Mesodermal cell (in vitro differentiated cells): Measurements from ENCODE around the gene EPHA8.

ENCODE experiments used
- H3K27ac ChIP-seq: 2 replicates; pipeline ENCODE4 v1.7.0; 2013; ENCODE audit warnings: mild to moderate bottlenecking, low read depth, low read length, moderate library complexity; ENCODE audit not compliant: severe bottlenecking
- H3K36me3 ChIP-seq: 2 replicates; pipeline ENCODE4 v1.7.1; 2013; ENCODE audit warnings: mild to moderate bottlenecking, low read length, moderate library complexity; ENCODE audit not compliant: control insufficient read depth, insufficient read depth
- H3K4me1 ChIP-seq: one replicate; pipeline ENCODE4 v1.7.1; 2013; ENCODE audit warnings: mild to moderate bottlenecking, low read length; ENCODE audit not compliant: insufficient read depth, control insufficient read depth, poor library complexity, severe bottlenecking
- H3K4me3 ChIP-seq: 2 replicates; pipeline ENCODE4 v1.7.0; 2013; ENCODE audit warnings: low read length, control low read depth, mild to moderate bottlenecking; ENCODE audit not compliant: insufficient read depth, poor library complexity, severe bottlenecking; ENCODE audit errors: extremely low read depth
- H3K9me3 ChIP-seq: 2 replicates; pipeline ENCODE4 v1.7.1; 2013; ENCODE audit warnings: mild to moderate bottlenecking, low read length, moderate library complexity; ENCODE audit not compliant: control insufficient read depth
- WGBS, 2 experiments: methylation state at CpG; one replicate each; pipeline ENCODE4 v1.1.5; 2013; ENCODE audit warnings: missing lambda C conversion rate in 2 of 2; ENCODE audit not compliant: insufficient coverage in 2 of 2; 5-methylcytosine and 5-hydroxymethylcytosine counted together

EPHA8 gene

DNA sequence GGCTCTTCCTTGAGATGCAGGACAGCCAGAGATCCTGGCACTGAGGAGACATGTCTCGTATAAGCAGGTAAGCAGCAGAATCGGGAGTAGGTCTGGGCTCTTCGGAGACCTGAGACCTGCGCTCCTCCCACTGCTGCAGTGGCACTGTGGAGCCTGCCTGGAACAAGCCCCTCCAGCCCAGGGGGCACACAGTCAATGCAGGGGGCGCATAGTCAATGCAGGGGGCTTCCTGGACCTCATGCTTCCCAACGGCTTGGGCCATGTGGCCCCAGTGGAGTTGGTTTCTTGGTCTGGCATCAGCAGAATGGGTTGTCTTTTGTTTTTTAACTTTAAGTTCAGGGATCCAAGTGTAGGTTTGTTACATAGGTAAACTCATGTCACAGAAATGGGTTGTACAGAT is 27.9 kb upstream of the EPHA8 start:
- Histone ChIP-seq H3K4me3 (no peak overlapping the region), H3K4me1 (peaks cover 2% of the 10 kb centered on the region), H3K27ac (no peak overlapping the region), H3K36me3 (peaks cover 3% of the 10 kb centered on the region), H3K9me3 (no peaks in the 10 kb centered on the region)
- WGBS, 2 experiments = 85 to 95% methylated on average over 5 to 6 of the region's 6 CpGs

DNA sequence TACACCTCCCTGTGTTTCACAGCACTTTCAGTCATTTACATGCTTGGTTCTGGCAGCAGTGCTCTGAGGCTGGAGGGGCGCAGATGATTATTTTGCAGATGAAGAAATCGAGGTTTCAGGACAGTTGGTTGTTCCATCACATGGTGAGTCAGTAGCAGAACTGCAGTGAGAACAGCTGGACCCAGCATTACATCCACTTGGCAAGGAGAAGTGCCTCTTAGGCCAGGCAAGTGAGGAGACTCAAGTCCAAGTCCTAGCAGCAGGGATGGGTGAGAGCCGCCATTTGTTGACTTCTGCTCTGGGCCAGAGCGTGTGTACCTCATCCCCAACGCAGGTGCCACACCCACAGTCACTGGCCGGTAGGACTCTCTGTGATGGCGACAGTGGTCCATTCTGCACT is 26.8 kb upstream of the EPHA8 start:
- Histone ChIP-seq H3K27ac (no peak overlapping the region), H3K4me3 (no peak overlapping the region), H3K4me1 (no peaks in the 10 kb centered on the region), H3K36me3 (peaks cover 3% of the 10 kb centered on the region), H3K9me3 (no peaks in the 10 kb centered on the region)
- WGBS, 2 experiments = 87 to 98% methylated on average over 6 of the region's 7 CpGs

DNA sequence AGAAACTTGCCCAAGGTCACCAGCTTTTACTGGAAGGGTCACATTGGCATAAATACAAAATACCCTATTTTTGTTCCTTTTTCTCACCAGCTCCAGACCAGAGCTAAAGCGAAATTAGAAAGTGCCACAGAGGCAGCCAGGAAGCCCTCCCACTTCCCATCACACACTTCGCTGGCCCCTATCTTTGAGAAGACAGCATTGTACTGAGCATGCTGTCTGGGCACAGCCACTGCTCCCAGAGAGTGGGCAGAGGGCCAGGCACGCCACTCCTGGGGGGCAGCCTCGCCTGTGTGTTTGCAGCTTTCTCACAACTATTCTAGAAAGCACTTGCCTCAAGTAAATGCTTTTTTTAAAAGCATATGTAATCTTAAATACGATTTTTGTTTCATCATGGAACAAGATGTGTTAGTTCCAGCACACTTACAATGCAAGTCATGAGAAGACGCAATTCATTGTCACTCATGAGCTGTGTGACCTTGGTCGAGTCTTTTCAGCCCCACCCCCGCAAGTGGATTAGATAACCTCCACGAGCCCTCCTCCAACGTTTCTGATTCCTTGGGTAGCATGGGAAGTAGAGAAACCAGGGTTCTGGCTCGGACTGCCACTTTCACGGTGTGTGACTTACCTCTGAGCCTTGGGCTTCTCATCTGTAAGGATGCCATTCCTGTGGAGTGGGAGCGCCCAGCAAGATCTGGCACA is 25.7 kb upstream of the EPHA8 start:
- Histone ChIP-seq H3K36me3 (peaks cover 3% of the 10 kb centered on the region), H3K27ac (no peak overlapping the region), H3K4me1 (no peaks in the 10 kb centered on the region), H3K9me3 (no peaks in the 10 kb centered on the region), H3K4me3 (no peak overlapping the region)
- 89 to 99% methylated on average over 8 to 12 of the region's 13 CpGs for WGBS, 2 experiments

DNA sequence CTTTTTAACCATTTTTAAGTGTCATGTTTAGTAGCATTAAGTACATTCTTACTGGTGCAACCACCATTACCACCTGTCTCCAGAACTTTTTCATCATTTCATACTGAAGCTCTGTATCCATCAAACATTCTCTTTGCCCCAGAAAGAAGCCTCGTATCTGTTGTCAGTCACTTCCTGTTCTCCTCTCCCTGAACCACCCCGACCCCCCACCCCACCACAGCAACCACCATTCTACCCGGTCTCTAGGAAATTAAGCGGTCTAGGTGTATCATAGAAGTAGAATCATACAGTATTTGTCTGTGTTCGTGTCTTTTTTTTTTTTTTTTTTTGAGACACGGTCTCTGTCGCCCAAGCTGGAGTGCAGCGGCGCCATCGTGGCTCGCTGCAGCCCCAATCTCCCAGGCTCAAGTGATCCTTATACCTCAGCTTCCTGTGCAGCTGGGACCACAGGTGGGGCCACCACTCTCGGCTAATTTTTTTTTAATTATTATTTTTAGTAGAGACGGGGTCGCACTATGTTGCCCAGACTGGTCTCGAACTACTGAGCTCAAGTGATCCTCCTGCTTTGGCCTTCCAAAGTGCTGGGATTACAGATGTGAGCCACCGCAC is 23.7 kb upstream of the EPHA8 start:
- no peak overlapping the region for H3K27ac ChIP-seq
- no peak overlapping the region for H3K4me3 ChIP-seq
- no peaks in the 10 kb centered on the region for H3K9me3 ChIP-seq
- no peaks in the 10 kb centered on the region for H3K4me1 ChIP-seq
- WGBS, 2 experiments = 96 to 97% methylated on average over 6 to 9 of the region's 16 CpGs
- H3K36me3 ChIP-seq = no peaks in the 10 kb centered on the region

DNA sequence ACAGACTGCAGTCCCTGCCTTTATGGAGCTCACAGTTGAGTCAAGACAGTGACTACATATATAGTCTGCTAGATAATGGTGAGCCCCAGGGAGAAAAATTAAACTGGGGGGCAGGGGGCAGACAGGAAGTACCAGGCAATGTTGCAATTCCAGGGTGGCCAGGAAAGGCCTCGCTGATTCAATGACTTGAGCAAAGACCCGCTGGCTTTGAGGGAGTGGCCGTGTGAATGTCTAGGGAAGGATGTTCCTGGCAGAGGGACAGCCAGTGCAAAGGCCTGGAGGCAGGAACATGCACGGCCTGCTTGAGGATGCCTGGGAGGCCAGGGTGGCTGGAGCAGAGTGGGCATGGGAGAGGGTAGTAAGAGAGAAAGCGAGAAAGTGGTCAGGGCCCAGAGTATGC is 23.0 kb upstream of the EPHA8 start:
- WGBS, 2 experiments = 85 to 91% methylated on average over 4 to 5 of the region's 5 CpGs
- Histone ChIP-seq H3K9me3 (no peaks in the 10 kb centered on the region), H3K4me1 (no peaks in the 10 kb centered on the region), H3K4me3 (no peak overlapping the region), H3K36me3 (no peaks in the 10 kb centered on the region), H3K27ac (no peak overlapping the region)

DNA sequence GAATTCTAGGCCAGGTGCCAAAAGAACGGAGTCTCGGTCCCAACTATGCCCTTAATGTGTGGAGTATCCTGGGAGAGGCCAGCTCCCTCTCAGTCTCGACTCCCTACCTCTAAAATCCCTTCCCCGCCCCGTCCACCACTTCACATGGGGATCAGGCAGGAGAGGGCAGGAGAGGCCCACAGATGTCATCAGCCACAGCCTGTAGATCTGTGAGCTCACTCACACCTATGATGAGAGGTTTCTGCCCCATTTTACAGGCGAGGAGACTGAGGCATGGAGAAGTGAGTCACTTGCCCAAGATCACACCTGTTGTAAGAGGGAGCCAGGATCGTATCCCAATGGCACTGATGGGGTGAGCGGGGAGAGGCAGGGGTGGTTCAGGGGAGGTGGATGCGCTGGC is 20.4 kb upstream of the EPHA8 start:
- Histone ChIP-seq H3K36me3 (no peaks in the 10 kb centered on the region), H3K4me1 (no peaks in the 10 kb centered on the region), H3K9me3 (no peaks in the 10 kb centered on the region), H3K4me3 (no peak overlapping the region), H3K27ac (no peak overlapping the region)
- 90 to 93% methylated on average over 4 of the region's 9 CpGs for WGBS, 2 experiments

DNA sequence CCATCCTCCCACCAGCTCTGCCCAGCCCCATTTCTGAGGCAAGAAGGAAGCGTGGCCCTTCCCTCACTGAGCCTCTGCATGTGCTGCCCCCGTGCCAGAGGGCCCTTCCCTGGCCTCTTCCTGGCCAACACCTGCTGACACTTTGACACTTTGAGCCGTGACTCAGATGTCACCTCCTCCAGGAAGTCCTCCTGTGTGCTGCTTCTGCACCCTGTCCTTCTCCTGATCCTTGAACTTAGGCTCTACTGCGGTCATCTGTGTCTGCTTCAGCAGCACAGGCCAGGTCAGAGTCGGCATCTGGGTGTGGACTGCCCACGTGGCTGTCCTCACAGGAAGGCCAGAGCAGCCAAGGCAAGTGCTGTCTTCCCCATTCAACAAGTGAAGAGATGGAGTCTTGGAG is 19.6 kb upstream of the EPHA8 start:
- 83 to 88% methylated on average over 6 of the region's 6 CpGs for WGBS, 2 experiments
- Histone ChIP-seq H3K4me1 (no peaks in the 10 kb centered on the region), H3K9me3 (no peaks in the 10 kb centered on the region), H3K36me3 (no peaks in the 10 kb centered on the region), H3K27ac (no peak overlapping the region), H3K4me3 (no peak overlapping the region)

DNA sequence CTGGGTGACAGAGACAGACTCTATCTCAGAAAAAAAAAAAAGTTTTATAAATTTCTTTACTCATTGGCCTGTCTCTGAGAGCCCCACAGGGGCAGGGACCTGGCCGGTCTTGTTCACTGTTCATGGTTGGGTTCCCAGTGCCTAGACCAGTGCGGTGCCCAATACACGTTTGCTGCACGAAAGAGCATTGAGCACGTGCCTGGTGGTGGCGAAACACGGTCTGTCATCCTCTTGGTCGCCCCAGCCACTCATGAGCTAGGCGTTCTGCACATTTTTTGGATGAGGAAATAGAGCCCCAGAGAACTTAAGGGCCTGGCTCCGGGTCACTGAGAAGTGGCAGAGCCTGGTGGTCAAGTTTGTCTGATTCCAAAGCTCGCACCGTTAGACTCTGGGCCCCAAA is 18.7 kb upstream of the EPHA8 start:
- H3K27ac ChIP-seq = no peak overlapping the region
- no peaks in the 10 kb centered on the region for H3K4me1 ChIP-seq
- no peaks in the 10 kb centered on the region for H3K36me3 ChIP-seq
- WGBS, 2 experiments = 93 to 97% methylated on average over 12 of the region's 12 CpGs
- H3K9me3 ChIP-seq = no peaks in the 10 kb centered on the region
- no peak overlapping the region for H3K4me3 ChIP-seq

DNA sequence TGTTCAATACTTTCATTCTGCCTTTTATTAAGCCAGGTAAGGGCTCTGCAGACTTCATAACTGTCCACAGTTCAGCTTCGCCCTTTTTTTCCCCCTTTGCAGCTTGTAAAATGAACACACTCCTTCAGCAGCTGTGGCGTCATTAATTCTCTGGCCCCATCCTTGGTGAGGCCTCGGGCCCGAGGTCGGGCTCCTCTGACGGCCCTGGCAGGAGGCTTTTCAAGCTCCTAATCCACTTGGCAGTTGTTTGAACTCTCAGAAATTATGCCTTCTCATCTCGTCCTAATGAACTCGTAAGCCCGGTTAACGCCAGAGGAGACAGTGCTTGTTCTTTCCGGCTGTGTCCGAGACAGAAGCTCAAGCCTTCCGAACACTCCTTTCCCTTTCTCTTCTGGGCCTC is 18.1 kb upstream of the EPHA8 start:
- no peaks in the 10 kb centered on the region for H3K9me3 ChIP-seq
- no peak overlapping the region for H3K4me3 ChIP-seq
- H3K36me3 ChIP-seq = no peaks in the 10 kb centered on the region
- H3K4me1 ChIP-seq = no peaks in the 10 kb centered on the region
- WGBS, 2 experiments = 79 to 87% methylated on average over 13 of the region's 13 CpGs
- H3K27ac ChIP-seq = no peak overlapping the region

DNA sequence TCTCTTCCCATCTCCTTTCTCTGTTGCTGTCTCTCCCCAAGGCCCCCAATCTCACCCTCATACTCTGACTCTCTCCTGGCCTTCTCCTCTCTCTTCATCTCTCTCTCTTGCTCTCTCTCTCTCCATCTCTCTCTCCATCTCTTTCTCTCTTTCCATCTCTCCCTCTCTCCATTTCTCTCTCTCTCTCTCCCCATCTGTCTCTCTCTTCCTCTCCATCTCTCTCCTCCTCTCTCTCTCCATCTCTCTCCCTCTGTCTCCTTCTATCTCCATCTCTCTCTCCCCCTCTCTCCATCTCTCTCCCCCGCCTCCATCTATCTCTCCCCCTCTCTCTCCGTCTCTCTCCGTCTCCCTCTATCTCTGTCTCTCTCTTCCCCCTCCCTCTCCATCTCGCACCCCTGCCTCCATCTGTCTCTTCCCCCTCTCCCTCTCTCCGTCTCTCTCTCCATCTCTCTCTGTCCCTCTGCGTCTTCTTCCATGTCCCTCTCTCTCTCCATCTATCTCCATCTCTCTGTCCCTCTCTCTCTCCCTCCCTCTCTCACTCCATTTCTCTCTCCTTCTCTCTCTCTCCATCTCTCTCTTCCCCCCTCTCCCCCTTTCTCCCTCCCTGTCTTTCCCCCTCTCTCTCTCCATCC is 16.0 kb upstream of the EPHA8 start:
- H3K27ac ChIP-seq = no peak overlapping the region
- WGBS, 2 experiments = 77 to 85% methylated on average over 5 to 6 of the region's 6 CpGs

More for the DNA sequence above, 16.0 kb upstream of the EPHA8 start:
- Histone ChIP-seq H3K36me3 (no peaks in the 10 kb centered on the region), H3K4me3 (no peak overlapping the region), H3K9me3 (no peaks in the 10 kb centered on the region), H3K4me1 (no peaks in the 10 kb centered on the region)
